CD4-positive, alpha-beta T cell treated with Interleukin-15 for 1 hour (primary cell): ENCODE results near the gene PIGA.

ENCODE experiments used
- DNase-seq: peaks from one replicate; pipeline ENCODE4 v3.0.0-alpha.2; 2020

Gene PIGA

GRCh38 chrX:15335135-15336022 lies at the start of gene PIGA:
Gene PIGA (minus strand): TSS chrX:15335523. CDS start chrX:15331930, 3,593 bp downstream.
- peak; percentile 96 for DNase-seq

- DNase-seq: no peak
Observed at GRCh38 chrX:15384304-15384703, 49.0 kb upstream of the PIGA start, which contains the start of gene VEGFD. Gene VEGFD (minus strand): TSS chrX:15384413. CDS start chrX:15383946, 467 bp downstream.

DNA sequence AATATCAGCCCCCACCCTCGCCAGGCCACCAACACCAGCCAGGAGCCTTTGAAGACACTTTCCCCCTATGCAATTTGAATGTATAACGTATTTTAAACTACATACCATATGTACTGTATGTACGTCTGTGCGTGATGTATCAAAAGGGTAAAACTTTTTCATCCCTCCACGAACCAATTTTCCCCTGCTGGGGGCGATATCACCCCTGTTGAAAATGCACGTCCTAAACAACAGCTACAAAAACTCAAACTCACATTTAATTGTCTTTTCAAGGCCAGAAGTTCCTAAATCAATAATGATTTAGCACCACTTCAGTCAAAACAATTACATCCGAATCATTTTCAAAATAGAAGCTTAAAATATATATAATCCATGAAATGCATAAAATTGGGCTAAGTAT lies 47.5 kb upstream of the PIGA start:
- DNase-seq: no peak

- no peak for DNase-seq
Observed at GRCh38 chrX:15376956-15377355, 41.6 kb upstream of the PIGA start.

DNA sequence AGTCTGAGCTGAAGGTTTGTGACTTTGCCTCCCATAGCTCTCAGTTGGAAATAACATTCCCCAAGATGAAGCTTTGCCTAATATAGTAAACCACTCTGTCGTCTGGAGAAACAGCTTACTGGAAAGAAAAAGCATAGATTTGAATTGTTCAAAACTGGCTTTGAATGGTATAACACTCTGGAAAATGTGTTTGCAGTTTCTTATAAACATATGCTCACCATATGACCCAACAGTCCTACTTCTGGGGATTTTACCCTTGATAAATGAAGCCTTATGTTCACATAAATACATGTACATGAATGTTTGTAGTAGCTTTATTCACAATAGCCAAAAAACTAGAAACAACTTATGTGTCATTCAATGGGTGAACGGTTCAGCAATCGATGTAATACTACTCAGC lies 38.7 kb upstream of the PIGA start:
- no peak for DNase-seq

DNA sequence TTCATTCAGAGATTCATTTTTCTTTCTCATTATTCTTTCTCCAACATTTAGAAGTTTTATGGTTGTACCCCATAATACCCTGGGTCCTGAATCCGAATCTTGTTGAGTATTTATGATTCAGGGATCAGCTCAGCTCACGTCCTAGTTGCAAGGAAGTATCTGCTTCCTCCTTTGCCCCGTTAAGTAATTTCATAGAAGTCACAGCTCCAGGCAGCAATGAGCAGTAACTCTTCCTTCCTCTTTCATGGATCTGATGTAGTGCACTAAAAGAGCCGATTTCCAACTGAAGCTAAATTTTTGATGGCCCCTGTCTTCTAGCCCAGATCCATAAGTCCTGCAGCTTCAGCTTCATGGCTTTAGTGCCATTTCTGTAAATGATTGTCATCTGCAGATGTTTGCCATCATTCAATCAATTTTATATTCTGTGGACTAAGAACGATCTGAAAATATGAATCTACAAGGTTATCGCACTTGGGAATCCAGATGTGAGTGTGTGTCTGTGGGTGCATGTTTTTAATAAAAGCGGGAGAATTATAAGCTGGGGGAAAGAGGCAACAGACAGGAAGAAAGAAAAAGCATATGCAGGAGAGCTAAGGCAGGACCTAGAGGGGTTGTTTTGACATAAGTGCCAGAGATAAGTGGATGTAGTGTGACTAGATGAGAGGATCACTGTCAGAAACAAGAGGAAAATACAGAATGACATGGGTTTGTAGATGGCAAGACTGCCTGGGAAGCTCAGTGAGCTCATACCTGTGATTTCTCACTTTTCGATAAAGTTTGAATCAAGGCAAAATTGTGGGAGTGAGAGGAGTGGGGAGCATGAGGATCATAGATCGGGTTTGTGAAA lies 31.4 kb upstream of the PIGA start:
- no peak for DNase-seq

DNA sequence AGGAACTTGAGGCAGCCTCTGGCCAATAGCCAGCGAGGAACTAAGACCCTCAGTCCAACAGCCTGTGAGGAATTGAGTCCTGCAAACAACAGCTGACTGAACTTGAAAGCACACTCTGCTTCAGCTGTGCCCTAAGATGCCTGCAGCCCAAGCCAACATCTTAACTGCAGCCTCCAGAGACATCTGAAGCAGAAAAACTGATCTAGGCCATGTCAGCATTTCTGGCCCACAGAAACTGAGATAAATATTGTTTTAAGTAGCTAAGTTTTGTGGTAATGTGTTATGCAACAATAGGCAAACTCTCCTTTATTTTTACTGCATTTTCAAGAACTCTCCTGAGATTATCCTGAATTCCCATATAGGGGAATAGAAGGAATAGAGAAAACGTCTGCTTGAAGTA lies 24.4 kb upstream of the PIGA start:
- DNase-seq: no peak

DNA sequence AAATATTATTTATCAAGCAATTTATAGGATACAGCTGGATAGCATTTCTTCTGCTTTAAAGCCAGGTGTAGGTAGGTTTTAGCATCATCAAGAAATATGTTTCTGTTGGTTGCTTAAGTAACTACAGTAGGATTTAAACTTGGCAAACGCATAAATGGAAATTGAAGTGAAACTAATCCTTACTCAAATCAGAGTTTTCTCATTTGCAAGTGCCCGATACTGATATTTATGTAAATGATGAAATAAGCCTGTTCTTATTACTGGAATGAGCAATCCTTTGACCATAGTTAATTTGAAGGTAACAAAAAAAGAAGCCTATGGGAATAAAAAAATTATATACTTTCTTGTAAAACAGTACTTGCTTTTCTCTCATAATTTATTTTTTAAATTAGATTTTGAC lies 23.2 kb upstream of the PIGA start:
- no peak for DNase-seq

- DNase-seq: no peak
Observed at GRCh38 chrX:15356444-15356843, 21.1 kb upstream of the PIGA start.

DNA sequence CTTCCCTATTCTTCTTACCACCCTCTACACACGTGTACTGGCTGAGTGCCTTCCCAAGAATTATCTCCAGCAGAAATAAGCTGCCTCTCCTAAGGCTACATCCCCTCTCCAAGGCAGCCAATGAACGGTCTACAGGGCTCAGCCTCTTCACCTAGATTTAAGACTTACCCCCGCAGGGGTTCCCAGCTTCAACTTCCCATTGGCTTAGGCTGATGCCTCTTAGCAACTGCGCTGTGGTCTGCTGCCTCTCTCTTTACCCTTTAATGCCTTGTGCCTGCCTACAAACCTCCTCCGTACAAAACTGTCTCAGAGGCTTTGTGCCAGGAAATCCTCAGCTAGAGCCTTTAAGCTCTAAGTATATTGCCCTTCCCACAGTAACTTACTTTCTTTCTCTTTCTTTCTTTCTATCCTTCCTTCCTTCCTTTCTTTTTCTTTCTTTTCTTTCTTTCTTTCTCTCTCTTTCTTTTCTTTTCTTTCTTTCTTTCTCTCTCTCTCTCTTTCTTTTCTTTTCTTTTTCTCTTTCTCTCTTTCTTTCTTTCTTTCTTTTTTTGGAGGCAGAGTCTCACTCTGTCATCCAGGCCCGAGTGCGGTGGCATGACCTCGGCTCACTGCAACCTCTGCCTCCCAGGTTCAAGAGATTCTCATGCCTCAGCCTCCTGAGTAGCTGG lies 15.1 kb upstream of the PIGA start:
- no peak for DNase-seq

DNA sequence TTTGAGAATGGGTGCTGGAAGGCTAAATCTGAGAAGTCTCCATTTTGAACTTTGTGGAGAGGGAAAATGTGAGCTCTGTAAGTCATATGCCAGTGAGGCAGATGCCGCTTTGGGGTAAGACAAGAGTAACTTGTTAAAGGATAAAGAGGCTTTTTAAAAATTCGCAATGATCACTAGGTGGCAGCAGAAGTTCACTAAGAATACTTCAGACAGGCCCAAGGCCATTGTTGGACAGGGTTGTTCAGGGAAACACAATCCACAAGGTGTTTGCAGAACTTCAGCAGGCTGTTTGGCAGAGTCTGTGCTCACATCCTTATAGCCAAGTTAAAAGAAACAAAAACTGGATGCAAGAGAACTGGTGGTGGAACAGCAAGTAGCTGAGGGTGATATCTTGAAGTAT lies 13.7 kb upstream of the PIGA start:
- no peak for DNase-seq

- no peak for DNase-seq
Observed at GRCh38 chrX:15345976-15346375, 10.7 kb upstream of the PIGA start.

- DNase-seq: no peak
Observed at GRCh38 chrX:15344106-15344505, 8.8 kb upstream of the PIGA start.

DNA sequence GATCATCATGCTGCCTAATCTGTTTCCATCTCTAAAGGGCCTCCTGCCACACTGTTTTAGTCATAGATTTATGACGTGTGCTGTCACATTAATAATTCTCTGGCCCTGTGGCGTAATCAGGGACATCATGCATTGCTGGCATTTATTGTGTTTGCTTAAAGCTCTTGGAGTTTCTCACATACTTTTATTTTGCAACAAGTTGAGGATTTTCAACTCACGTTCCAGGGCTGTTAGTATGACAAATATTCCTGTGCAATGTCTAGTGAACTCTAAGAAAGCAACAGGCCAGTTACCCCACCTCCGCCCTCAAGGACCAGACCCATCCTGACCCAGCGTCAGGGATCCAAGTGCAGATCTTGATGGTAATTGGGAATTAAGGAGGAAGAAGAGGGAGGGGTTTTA lies 7.8 kb upstream of the PIGA start:
- no peak for DNase-seq

DNA sequence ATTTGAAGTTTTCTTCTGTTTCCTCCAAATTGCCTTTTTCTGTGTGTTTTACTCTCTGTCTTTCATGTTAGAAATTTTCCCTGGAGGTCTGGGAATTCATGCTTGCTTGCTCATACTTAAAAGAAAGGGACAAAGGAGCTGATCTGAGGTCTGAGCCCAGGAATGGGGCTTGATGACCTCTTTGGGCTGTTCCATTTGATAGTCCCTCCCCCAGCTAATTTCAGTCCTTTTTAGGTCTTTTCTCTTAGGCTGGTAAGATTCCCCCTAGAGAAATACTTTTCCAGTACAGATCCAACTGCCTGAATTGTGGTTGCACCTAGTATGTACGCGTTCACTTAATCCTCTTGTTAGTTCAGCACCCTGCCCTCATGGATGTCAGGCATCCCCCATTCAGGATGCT lies 5.5 kb upstream of the PIGA start:
- DNase-seq: no peak

DNA sequence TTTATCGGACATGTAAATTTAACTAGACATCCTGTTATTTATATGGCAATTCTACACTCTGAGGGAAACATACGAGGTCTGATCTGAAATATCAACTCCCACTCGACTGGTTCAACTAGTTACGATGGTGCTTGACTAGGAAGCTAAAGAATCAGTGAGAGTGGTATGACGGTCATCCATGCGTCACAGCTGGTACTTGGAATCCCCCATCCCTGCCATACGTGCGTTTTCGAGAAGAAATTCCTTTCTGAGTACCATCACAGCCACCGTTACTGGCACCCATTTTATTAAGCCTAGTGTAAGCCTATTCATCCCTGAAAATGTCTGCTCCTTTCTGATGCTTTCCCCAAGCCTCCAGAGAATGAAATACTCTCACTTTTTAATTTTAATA lies 695 bp upstream of the PIGA start:
- peak; percentile 76 for DNase-seq

DNA sequence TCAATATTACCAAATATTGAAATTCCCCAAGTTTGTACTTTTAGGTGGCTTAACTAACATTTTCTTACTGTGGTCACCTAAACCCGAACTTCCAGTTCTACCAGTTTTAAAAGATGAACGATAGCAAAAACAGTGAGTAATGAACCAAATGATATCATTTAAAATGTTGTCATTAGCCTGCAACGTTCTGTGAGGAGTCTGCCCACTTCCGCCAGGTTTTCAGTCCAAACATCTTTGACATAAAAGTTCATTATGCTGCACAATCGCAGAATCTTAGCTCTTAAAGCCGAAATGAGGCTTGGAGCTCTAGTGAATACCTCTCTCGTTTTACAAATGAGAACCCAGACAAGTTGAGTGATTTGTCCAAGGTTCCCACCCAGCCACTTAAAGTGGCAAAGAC lies 762 bp downstream of the PIGA start:
- DNase-seq: no peak

GRCh38 chrX:15328821-15329220 lies 6.5 kb downstream of the PIGA start:
- DNase-seq: no peak

DNA sequence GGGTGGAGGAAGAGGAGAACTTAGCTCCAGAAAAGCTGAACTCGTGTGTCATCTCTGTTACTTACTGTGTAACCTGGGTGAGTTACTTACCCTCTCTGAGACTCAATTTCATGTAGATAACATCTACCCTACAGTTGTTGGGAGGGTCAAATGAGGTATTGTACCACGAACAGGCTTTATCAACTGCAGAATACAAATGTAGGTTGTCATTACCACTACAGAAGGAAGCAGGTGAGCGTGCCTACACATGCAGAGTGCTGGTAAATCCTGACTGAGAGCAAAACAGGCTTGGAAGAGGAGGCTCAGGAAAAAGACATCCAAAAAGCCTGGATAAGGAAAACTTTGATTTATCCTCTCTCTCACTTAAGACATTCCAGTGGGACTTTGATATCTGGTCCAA lies 7.2 kb downstream of the PIGA start:
- DNase-seq: no peak

DNA sequence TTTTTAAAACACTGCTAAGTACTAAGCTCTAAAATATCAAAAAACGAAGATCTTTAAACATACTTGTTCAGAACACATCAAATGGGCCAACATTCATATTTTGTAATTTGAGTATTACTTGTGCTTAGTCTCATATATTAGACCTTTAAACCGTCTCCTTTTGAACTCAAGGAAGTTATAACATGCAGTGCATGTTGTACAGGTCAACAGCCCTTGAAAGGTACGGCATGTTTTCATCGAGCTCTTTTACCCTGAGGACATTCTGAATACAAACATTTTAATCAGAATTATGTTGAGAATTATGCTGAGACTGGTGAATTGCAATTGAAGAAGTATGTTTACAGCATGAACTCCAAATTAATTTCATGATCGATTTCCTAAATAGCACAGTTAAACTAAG lies 12.9 kb downstream of the PIGA start:
- DNase-seq: no peak

DNA sequence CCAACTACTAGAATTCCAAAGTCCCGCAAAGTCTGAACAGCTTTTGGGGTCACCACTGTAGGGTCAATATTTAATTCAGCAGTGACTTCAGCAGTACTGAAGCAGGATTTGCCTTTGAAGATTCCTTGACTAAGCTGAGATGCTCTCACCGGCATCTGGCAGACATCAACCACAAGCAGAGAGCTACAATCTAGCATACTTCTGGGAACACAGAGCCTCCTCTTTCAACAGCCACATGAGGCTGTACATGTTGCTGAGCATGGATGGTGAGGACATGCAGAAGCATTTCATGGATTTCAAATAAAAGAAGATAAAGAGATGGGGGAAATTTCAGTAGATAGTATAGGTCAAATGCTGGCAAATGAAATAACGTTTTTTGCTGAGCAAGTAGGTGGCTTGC lies 13.3 kb downstream of the PIGA start:
- no peak for DNase-seq

DNA sequence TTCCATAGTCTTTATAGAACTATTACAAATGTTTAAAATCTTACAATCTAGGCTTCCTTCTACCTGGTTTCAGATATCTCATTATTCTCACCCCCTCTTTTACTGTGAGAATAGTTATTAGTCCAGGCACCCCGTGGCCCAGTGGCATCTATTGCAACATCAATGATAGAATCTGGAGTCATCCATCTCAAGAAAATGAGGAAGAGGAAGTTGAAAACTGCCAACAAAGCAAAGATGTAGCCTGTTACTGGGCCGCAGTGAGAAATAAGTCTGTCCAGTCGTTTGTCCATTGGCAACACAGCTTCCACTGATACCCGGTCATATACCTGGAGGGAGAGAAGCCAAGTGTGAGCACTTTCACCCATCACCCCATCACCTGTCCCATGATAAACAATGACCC lies 13.9 kb downstream of the PIGA start:
- DNase-seq: peak; percentile 17

- no peak for DNase-seq
Observed at GRCh38 chrX:15320297-15320696, 15.0 kb downstream of the PIGA start.

- DNase-seq: no peak
Observed at GRCh38 chrX:15319075-15319474, 16.2 kb downstream of the PIGA start.
